Nucleus accumbens (tissue), 56 donors: ENCODE data around the gene TIMP1.

Source experiments
- DNase-seq, 56 donors: peaks; one replicate each; lab custom pipeline; 2025; lab: John Stamatoyannopoulos, UW

The TIMP1 gene

GRCh38 chrX:47572773-47573340 lies 9.4 kb upstream of the TIMP1 start:
- no peak for DNase-seq

- no peak for DNase-seq
Measured at GRCh38 chrX:47573341-47574075, 8.7 kb upstream of the TIMP1 start.

GRCh38 chrX:47574076-47574546 lies 8.1 kb upstream of the TIMP1 start:
- no peak for DNase-seq

GRCh38 chrX:47574547-47575301 lies 7.5 kb upstream of the TIMP1 start:
- no peak for DNase-seq

- no peak for DNase-seq
Measured at GRCh38 chrX:47576021-47576898, 6.0 kb upstream of the TIMP1 start.

GRCh38 chrX:47577424-47577823 lies 4.8 kb upstream of the TIMP1 start:
- DNase-seq: no peak

- DNase-seq: no peak
Measured at GRCh38 chrX:47577901-47578300, 4.3 kb upstream of the TIMP1 start.

- no peak for DNase-seq
Measured at GRCh38 chrX:47578692-47579091, 3.5 kb upstream of the TIMP1 start.

GRCh38 chrX:47579537-47579936 lies 2.7 kb upstream of the TIMP1 start:
- no peak for DNase-seq

- DNase-seq: no peak
Measured at GRCh38 chrX:47583240-47583861, 1.1 kb downstream of the TIMP1 start.

GRCh38 chrX:47584714-47585113 lies 2.5 kb downstream of the TIMP1 start:
- DNase-seq: no peak

- DNase-seq: no peak
Measured at GRCh38 chrX:47585273-47585672, 3.0 kb downstream of the TIMP1 start.

GRCh38 chrX:47586043-47586787 lies 4.0 kb downstream of the TIMP1 start:
- no peak for DNase-seq

GRCh38 chrX:47587091-47587891 lies 5.1 kb downstream of the TIMP1 start:
- DNase-seq: no peak

- DNase-seq: no peak
Measured at GRCh38 chrX:47587906-47588735, 5.9 kb downstream of the TIMP1 start.

- DNase-seq: no peak
Measured at GRCh38 chrX:47590984-47591383, 8.7 kb downstream of the TIMP1 start.

GRCh38 chrX:47593522-47593921 lies 11.3 kb downstream of the TIMP1 start:
- DNase-seq: no peak
